ENCODE data around the gene SKP1. TPM values are rescaled to one million over a fixed set of nuclear protein-coding genes. Genes with fewer than 3 reads are reported as not detected.

Gene SKP1
- total and polyA plus RNA-seq, 10 of the 15 experiments (the other 5 are each of a cell fraction or from before 2014, with no cell fraction given), result 100 to 1,686 (median 519) TPM

GRCh38 chr5:134107779-134108178 is 69.0 kb downstream of the SKP1 start:
- TF ChIP-seq BMI1 (IDR thresholded peaks at IDR 0.05; ENCODE audit: borderline replicate concordance), result no peak
- TF ChIP-seq KAT2A (conservative IDR thresholded peaks at IDR 0.05; ENCODE audit: control insufficient read depth, low read depth, low read length), result no peak
- TF ChIP-seq ZNF207 (IDR thresholded peaks at IDR 0.05; ENCODE audit: borderline replicate concordance), result no peak
- no peak for TF ChIP-seq CHD2 (IDR thresholded peaks at IDR 0.05; ENCODE audit: borderline replicate concordance, low read depth, low read length)
- no peak for TF ChIP-seq NFYA (IDR thresholded peaks at IDR 0.05; ENCODE audit: borderline replicate concordance, low read depth, low read length)
- no peak for TF ChIP-seq POU2F2 (IDR thresholded peaks at IDR 0.05; ENCODE audit: borderline replicate concordance, low read depth, low read length)
- no peak for TF ChIP-seq DPF2 (IDR thresholded peaks at IDR 0.05)
- no peak for TF ChIP-seq CREB1 (IDR thresholded peaks at IDR 0.05; ENCODE audit: low read depth)
- no peak for TF ChIP-seq IRF5 (IDR thresholded peaks at IDR 0.05; ENCODE audit: borderline replicate concordance)
- no peak for TF ChIP-seq TAF1 (IDR thresholded peaks at IDR 0.05; ENCODE audit: borderline replicate concordance, low read depth, low read length)
- TF ChIP-seq GATAD2B (conservative IDR thresholded peaks at IDR 0.05; ENCODE audit: low read depth), result no peak
- TF ChIP-seq TARDBP (IDR thresholded peaks at IDR 0.05; ENCODE audit: borderline replicate concordance), result no peak
- no peak for TF ChIP-seq YY1 (IDR thresholded peaks at IDR 0.05; ENCODE audit: low read depth, low read length)
- TF ChIP-seq FOS (IDR thresholded peaks at IDR 0.05; ENCODE audit: borderline replicate concordance, extremely low read depth, insufficient read length), result no peak
- no peak for ATAC-seq
- no peaks in the 10 kb centered on the region for H3K9me3 ChIP-seq (replicated peaks; ENCODE audit: control insufficient read depth, insufficient read depth, low read length)
- H3K27ac ChIP-seq (ENCODE audit: control insufficient read depth, insufficient read depth), result no peak overlapping the region
- ChIA-PET CTCF (interaction anchor here (1.2 to 3.3 kb wide), 3 partner anchors 17 to 68 kb away, joined by 3 to 12 read pairs (median 10); no protein-coding TSS in a partner anchor), SMC1A (ENCODE audit: uncharacterized antibody, unreplicated experiment) (interaction anchor here (0.7 to 1.4 kb wide), 3 partner anchors 16 to 79 kb away, joined by 3 to 6 read pairs (median 3); no protein-coding TSS in a partner anchor), RAD21 (ENCODE audit: unreplicated experiment) (interaction anchor here (1.3 kb wide), 1 partner anchor 39 kb away, joined by 5 read pairs; no protein-coding TSS in a partner anchor), POLR2A (interaction anchor here (0.7 to 1.2 kb wide), 3 partner anchors 9 to 21 kb away, joined by 3 to 4 read pairs (median 3); no protein-coding TSS in a partner anchor)
- intact Hi-C loops (cut with micrococcal nuclease; ENCODE audit: unreplicated experiment), result no loop called here
- H4K20me1 ChIP-seq (ENCODE audit: control insufficient read depth, insufficient read depth), result no peaks in the 10 kb centered on the region
- H2AFZ ChIP-seq (ENCODE audit: control insufficient read depth, low read depth, low read length), result no peak overlapping the region
- no peak overlapping the region for H3K9ac ChIP-seq (ENCODE audit: control insufficient read depth, insufficient read depth, low read length)
- H3K4me1 ChIP-seq (ENCODE audit: control insufficient read depth, insufficient read depth, low read length), result peaks cover 59% of the 10 kb centered on the region
- no peak overlapping the region for H3K4me3 ChIP-seq
- no peak overlapping the region for H3K4me2 ChIP-seq (ENCODE audit: control insufficient read depth, insufficient read depth)
- BruUV-seq (replicated peaks), result no TSS peak
- no peaks in the 10 kb centered on the region for H3K79me2 ChIP-seq (ENCODE audit: control insufficient read depth, insufficient read depth, low read length)
- DNase-seq (ENCODE audit: low read depth, low spot score), result no peak
- H3K27me3 ChIP-seq (replicated peaks in 1 of 2; ENCODE audit: control insufficient read depth in 2 of 2, insufficient read depth in 2 of 2, low read length in 1 of 2), result no peaks in the 10 kb centered on the region
- H3K36me3 ChIP-seq (ENCODE audit: control insufficient read depth in 2 of 2, insufficient read depth in 2 of 2, low read length in 1 of 2), result no peaks in the 10 kb centered on the region
- in situ Hi-C loops (cut with MboI), result no loop called here
- whole genome bisulfite sequencing (ENCODE audit: insufficient coverage, insufficient replicate concordance, low lambda C conversion rate, missing lambda C conversion rate), result 88% methylated on average over 3 of the region's 3 CpGs
- no peak for FAIRE-seq

Measured in GM12878 (cell line).